Measurements from ENCODE around the gene TMEM135.

GRCh38 chr11:87265979-87266378 lies 228.2 kb downstream of the TMEM135 start:
- TF ChIP-seq, protein P1, sequence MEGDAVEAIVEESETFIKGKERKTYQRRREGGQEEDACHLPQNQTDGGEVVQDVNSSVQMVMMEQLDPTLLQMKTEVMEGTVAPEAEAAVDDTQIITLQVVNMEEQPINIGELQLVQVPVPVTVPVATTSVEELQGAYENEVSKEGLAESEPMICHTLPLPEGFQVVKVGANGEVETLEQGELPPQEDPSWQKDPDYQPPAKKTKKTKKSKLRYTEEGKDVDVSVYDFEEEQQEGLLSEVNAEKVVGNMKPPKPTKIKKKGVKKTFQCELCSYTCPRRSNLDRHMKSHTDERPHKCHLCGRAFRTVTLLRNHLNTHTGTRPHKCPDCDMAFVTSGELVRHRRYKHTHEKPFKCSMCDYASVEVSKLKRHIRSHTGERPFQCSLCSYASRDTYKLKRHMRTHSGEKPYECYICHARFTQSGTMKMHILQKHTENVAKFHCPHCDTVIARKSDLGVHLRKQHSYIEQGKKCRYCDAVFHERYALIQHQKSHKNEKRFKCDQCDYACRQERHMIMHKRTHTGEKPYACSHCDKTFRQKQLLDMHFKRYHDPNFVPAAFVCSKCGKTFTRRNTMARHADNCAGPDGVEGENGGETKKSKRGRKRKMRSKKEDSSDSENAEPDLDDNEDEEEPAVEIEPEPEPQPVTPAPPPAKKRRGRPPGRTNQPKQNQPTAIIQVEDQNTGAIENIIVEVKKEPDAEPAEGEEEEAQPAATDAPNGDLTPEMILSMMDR (IDR thresholded peaks at IDR 0.05; ENCODE audit: insufficient read depth, low read length, poor library complexity, severe bottlenecking): no peak
- no peak for TF ChIP-seq EZH2phosphoT487 (conservative IDR thresholded peaks at IDR 0.05; ENCODE audit: low read length)
